Measurements from ENCODE around the gene SIRT4. TPM values are rescaled to one million over a fixed set of nuclear protein-coding genes. Genes with fewer than 3 reads are reported as not detected.
A peak's percentile ranks its signal among the peaks of the same experiment; 100 is the strongest.

SIRT4 gene
- total and polyA plus RNA-seq, 2 of the 13 experiments (the other 11 are each of a cell fraction or from before 2014, with no cell fraction given) = 3.4 to 5.8 TPM

GRCh38 chr12:120317224-120318105 is 15.3 kb downstream of the SIRT4 start (continued):
- TF ChIP-seq ZNF687 (CRISPR knock-in tag; IDR thresholded peaks at IDR 0.05) (peak; percentile 98), CERS6 (CRISPR knock-in tag; IDR thresholded peaks at IDR 0.05) (no peak), KDM2A (CRISPR knock-in tag; IDR thresholded peaks at IDR 0.05; ENCODE audit: borderline replicate concordance, low read depth) (peak; percentile 62; the same call in 1 of the 2 replicates), FOXJ3 (CRISPR knock-in tag; IDR thresholded peaks at IDR 0.05; ENCODE audit: borderline replicate concordance) (0 out of 2 replicates have a peak, but pooled peaks have one; percentile 23), KDM5B (CRISPR knock-in tag; IDR thresholded peaks at IDR 0.05; ENCODE audit: borderline replicate concordance) (peak; percentile 82; the same call in 1 of the 2 replicates), DRAP1 (CRISPR knock-in tag; IDR thresholded peaks at IDR 0.05) (peak; percentile 99), FOXK2 (IDR thresholded peaks at IDR 0.05) (peak; percentile 99), U2AF1 (optimal IDR thresholded peaks at IDR 0.05; ENCODE audit: low read depth, low read length) (peak; percentile 17), ZNF350 (CRISPR knock-in tag; IDR thresholded peaks at IDR 0.05; ENCODE audit: borderline replicate concordance, low read depth) (peak; percentile 76; the same call in 1 of the 2 replicates), CBFB (CRISPR knock-in tag; IDR thresholded peaks at IDR 0.05) (no peak), GATAD1 (CRISPR knock-in tag; IDR thresholded peaks at IDR 0.05) (peak; percentile 73), CREB1 (IDR thresholded peaks at IDR 0.05) (peak; percentile 96), CREB1 (CRISPR knock-in tag; IDR thresholded peaks at IDR 0.05) (peak; percentile 88), ARHGAP35 (CRISPR knock-in tag; IDR thresholded peaks at IDR 0.05; ENCODE audit: borderline replicate concordance) (peak; percentile 47; the same call in 1 of the 2 replicates), ZNF362 (CRISPR knock-in tag; IDR thresholded peaks at IDR 0.05; ENCODE audit: borderline replicate concordance) (0 out of 2 replicates have a peak, but pooled peaks have one; percentile 19), ARNTL (CRISPR knock-in tag; IDR thresholded peaks at IDR 0.05) (peak; percentile 85), HINFP (CRISPR knock-in tag; IDR thresholded peaks at IDR 0.05; ENCODE audit: low read depth) (peak; percentile 60), MYC (CRISPR knock-in tag; IDR thresholded peaks at IDR 0.05; ENCODE audit: borderline replicate concordance) (peak; percentile 56)

All from HepG2 (cell line).